ENCODE results near the gene SLC15A4.

Gene SLC15A4

GRCh38 chr12:128823216-128823915 is 392 bp downstream of the SLC15A4 start:
- no peaks in the 10 kb centered on the region for H3K9me3 ChIP-seq (ENCODE audit: insufficient read depth, low read depth, low read length)
- peak overlapping the region; percentile 85 for H3K9ac ChIP-seq (ENCODE audit: low read depth, low read length, poor library complexity, severe bottlenecking)
- no peak overlapping the region; the same call in 1 of the 2 replicates for H2AFZ ChIP-seq (ENCODE audit: low read length)
- H3K9me2 ChIP-seq (replicated peaks; ENCODE audit: low read depth, low read length): no peaks in the 10 kb centered on the region
- peaks cover 42% of the 10 kb centered on the region for H4K20me1 ChIP-seq (ENCODE audit: insufficient read depth, low read length, poor library complexity, severe bottlenecking)
- no peaks in the 10 kb centered on the region for H3K27me3 ChIP-seq (ENCODE audit: insufficient read depth, low read length, poor library complexity, severe bottlenecking)
- no peaks in the 10 kb centered on the region for H3F3A ChIP-seq (ENCODE audit: low read depth)
- peak overlapping the region; percentile 84 for H3K4me2 ChIP-seq (ENCODE audit: low read depth, low read length, poor library complexity, severe bottlenecking)
- no peaks in the 10 kb centered on the region for H3K36me3 ChIP-seq (ENCODE audit: insufficient read depth, low read length)
- H3K4me1 ChIP-seq (ENCODE audit: insufficient read depth, low read length, poor library complexity, severe bottlenecking): peaks cover 27% of the 10 kb centered on the region
- TF ChIP-seq EZH2phosphoT487 (IDR thresholded peaks at IDR 0.05; ENCODE audit: borderline replicate concordance): no peak
- TF ChIP-seq, protein P1, sequence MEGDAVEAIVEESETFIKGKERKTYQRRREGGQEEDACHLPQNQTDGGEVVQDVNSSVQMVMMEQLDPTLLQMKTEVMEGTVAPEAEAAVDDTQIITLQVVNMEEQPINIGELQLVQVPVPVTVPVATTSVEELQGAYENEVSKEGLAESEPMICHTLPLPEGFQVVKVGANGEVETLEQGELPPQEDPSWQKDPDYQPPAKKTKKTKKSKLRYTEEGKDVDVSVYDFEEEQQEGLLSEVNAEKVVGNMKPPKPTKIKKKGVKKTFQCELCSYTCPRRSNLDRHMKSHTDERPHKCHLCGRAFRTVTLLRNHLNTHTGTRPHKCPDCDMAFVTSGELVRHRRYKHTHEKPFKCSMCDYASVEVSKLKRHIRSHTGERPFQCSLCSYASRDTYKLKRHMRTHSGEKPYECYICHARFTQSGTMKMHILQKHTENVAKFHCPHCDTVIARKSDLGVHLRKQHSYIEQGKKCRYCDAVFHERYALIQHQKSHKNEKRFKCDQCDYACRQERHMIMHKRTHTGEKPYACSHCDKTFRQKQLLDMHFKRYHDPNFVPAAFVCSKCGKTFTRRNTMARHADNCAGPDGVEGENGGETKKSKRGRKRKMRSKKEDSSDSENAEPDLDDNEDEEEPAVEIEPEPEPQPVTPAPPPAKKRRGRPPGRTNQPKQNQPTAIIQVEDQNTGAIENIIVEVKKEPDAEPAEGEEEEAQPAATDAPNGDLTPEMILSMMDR (conservative IDR thresholded peaks at IDR 0.05; ENCODE audit: low read length): no peak
- H3K4me3 ChIP-seq (ENCODE audit: low read length, poor library complexity, severe bottlenecking): peak overlapping the region; percentile 95
- peaks cover 62% of the 10 kb centered on the region for H3K79me2 ChIP-seq (ENCODE audit: insufficient read depth, low read length)

DNA sequence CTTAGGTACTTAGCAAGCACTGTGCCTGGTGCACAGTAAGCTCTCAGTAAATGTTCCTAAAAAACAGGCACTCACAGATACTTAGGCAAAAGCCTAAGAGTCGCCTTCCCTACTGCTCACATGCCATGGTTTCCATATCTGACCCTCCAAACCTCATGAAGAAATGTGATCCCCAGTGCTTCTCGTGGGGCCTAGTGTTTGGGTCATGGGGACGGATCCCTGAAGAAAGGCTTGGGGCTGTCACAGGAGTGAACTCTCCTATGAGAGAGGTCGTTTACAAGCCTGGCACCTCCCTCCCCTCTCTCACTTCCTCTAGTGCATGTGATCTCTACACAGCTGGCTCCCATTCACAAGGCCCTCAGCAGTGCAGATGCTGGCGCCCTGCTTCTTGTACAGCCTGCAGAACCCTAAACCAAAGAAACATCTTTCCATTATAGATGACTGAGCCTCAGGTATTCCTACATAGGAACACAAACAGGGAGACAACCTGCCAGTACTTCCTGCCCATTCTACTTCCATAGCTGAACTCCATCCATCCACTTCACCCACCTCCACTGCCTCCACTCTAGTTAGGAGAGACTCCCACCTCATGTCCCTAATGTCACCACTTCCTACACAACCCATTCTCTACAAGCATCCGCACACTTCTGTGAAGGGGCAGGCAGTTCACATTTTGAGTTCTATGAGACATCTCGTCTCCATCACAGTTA is 2.9 kb downstream of the SLC15A4 start:
- peaks cover 65% of the 10 kb centered on the region for H4K20me1 ChIP-seq (ENCODE audit: insufficient read depth, low read length, poor library complexity, severe bottlenecking)
- H3K4me3 ChIP-seq (ENCODE audit: low read length, poor library complexity, severe bottlenecking): peak overlapping the region; percentile 95
- H3K9me3 ChIP-seq (ENCODE audit: insufficient read depth, low read depth, low read length): no peaks in the 10 kb centered on the region
- TF ChIP-seq, protein P1 (conservative IDR thresholded peaks at IDR 0.05; ENCODE audit: low read length): no peak
- TF ChIP-seq EZH2phosphoT487 (IDR thresholded peaks at IDR 0.05; ENCODE audit: borderline replicate concordance): no peak
- peaks cover 87% of the 10 kb centered on the region for H3K79me2 ChIP-seq (ENCODE audit: insufficient read depth, low read length)
- no peaks in the 10 kb centered on the region for H3K27me3 ChIP-seq (ENCODE audit: insufficient read depth, low read length, poor library complexity, severe bottlenecking)
- peak overlapping the region; percentile 85 for H3K9ac ChIP-seq (ENCODE audit: low read depth, low read length, poor library complexity, severe bottlenecking)
- no peaks in the 10 kb centered on the region for H3F3A ChIP-seq (ENCODE audit: low read depth)
- H3K36me3 ChIP-seq (ENCODE audit: insufficient read depth, low read length): no peaks in the 10 kb centered on the region
- H3K4me1 ChIP-seq (ENCODE audit: insufficient read depth, low read length, poor library complexity, severe bottlenecking): peaks cover 52% of the 10 kb centered on the region
- no peak overlapping the region for H2AFZ ChIP-seq (ENCODE audit: low read length)
- no peaks in the 10 kb centered on the region for H3K9me2 ChIP-seq (replicated peaks; ENCODE audit: low read depth, low read length)
- peak overlapping the region; percentile 84 for H3K4me2 ChIP-seq (ENCODE audit: low read depth, low read length, poor library complexity, severe bottlenecking)

GRCh38 chr12:128820253-128820652 is 3.5 kb downstream of the SLC15A4 start:
- Histone ChIP-seq H3K9me2 (replicated peaks; ENCODE audit: low read depth, low read length) (no peaks in the 10 kb centered on the region), H3K4me2 (ENCODE audit: low read depth, low read length, poor library complexity, severe bottlenecking) (peak overlapping the region; percentile 84), H2AFZ (ENCODE audit: low read length) (no peak overlapping the region), H3K4me1 (ENCODE audit: insufficient read depth, low read length, poor library complexity, severe bottlenecking) (peaks cover 57% of the 10 kb centered on the region), H3K4me3 (ENCODE audit: low read length, poor library complexity, severe bottlenecking) (peak overlapping the region; percentile 95), H3K9ac (ENCODE audit: low read depth, low read length, poor library complexity, severe bottlenecking) (peak overlapping the region; percentile 85), H3K9me3 (ENCODE audit: insufficient read depth, low read depth, low read length) (no peaks in the 10 kb centered on the region), H3K79me2 (ENCODE audit: insufficient read depth, low read length) (peaks cover 93% of the 10 kb centered on the region), H3K27me3 (ENCODE audit: insufficient read depth, low read length, poor library complexity, severe bottlenecking) (no peaks in the 10 kb centered on the region), H4K20me1 (ENCODE audit: insufficient read depth, low read length, poor library complexity, severe bottlenecking) (peaks cover 70% of the 10 kb centered on the region), H3F3A (ENCODE audit: low read depth) (no peaks in the 10 kb centered on the region), H3K36me3 (ENCODE audit: insufficient read depth, low read length) (no peaks in the 10 kb centered on the region)
- no peak for TF ChIP-seq EZH2phosphoT487 (IDR thresholded peaks at IDR 0.05; ENCODE audit: borderline replicate concordance)
- TF ChIP-seq, protein P1 (conservative IDR thresholded peaks at IDR 0.05; ENCODE audit: low read length): no peak
